H1 (cell line): ENCODE data around the gene VPS41.

Source experiments
- ATF3 ChIP-seq: IDR thresholded peaks from 2 replicates; pipeline ENCODE4 v1.6.1; 2011; ENCODE audit warnings: low read depth, mild to moderate bottlenecking, low read length; ENCODE audit not compliant: insufficient read depth
- BRCA1 ChIP-seq: IDR thresholded peaks from 2 replicates; pipeline ENCODE4 v1.6.1; 2012; ENCODE audit warnings: low read depth, low read length, improper control_type of control experiment
- CREB1 ChIP-seq: IDR thresholded peaks from 2 replicates; pipeline ENCODE4 v1.6.1; 2012; ENCODE audit warnings: inconsistent platforms
- CTCF ChIP-seq, 3 experiments: IDR thresholded peaks; 1 replicate in 2 of 3; 2 replicates in 1 of 3; pipeline versions ENCODE4 v1.5.1 to v1.6.1; 2011; ENCODE audit warnings: low read length in 3 of 3, mild to moderate bottlenecking in 3 of 3, inconsistent platforms in 2 of 3, low read depth in 1 of 3, moderate library complexity in 1 of 3; ENCODE audit not compliant: insufficient read depth in 1 of 3; ENCODE audit errors: control extremely low read depth in 1 of 3
- E2F6 ChIP-seq: IDR thresholded peaks from 2 replicates; pipeline ENCODE4 v1.6.1; 2012; ENCODE audit warnings: inconsistent platforms
- EGR1 ChIP-seq: IDR thresholded peaks from 2 replicates; pipeline ENCODE4 v1.6.1; 2011; ENCODE audit warnings: low read depth, low read length, borderline replicate concordance
- EZH2 ChIP-seq: fragments of 200-600 bp; sonication (generic); IDR thresholded peaks from 2 replicates; pipeline ENCODE4 v1.7.1; 2012; ENCODE audit warnings: low read depth, mild to moderate bottlenecking, moderate library complexity, low read length, inconsistent platforms; ENCODE audit not compliant: severe bottlenecking
- FOSL1 ChIP-seq: IDR thresholded peaks from 2 replicates; pipeline ENCODE4 v1.6.1; 2011; ENCODE audit warnings: mild to moderate bottlenecking, low read depth, low read length, moderate library complexity; ENCODE audit not compliant: insufficient read depth
- MAFK ChIP-seq: IDR thresholded peaks from 2 replicates; pipeline ENCODE4 v1.6.1; 2012; ENCODE audit warnings: low read depth, mild to moderate bottlenecking, improper control_type of control experiment, low read length
- POLR2A ChIP-seq, 2 experiments: IDR thresholded peaks; 1 replicate in 1 of 2; 2 replicates in 1 of 2; pipeline ENCODE4 v1.6.1; 2011; ENCODE audit warnings: low read depth in 2 of 2, low read length in 2 of 2, mild to moderate bottlenecking in 2 of 2; ENCODE audit errors: control extremely low read depth in 1 of 2

GRCh38 chr7:38806912-38807311 is 102.1 kb downstream of the VPS41 start:
- TF ChIP-seq EZH2 (no peak), CREB1 (no peak), MAFK (no peak), E2F6 (no peak), FOSL1 (no peak), CTCF (IDR thresholded peaks at IDR 0.05; ENCODE audit: control extremely low read depth in 1 of 3, insufficient read depth in 1 of 3, low read depth in 1 of 3, low read length in 3 of 3) (no peak), ATF3 (no peak), BRCA1 (no peak), POLR2A (IDR thresholded peaks at IDR 0.05; ENCODE audit: control extremely low read depth in 1 of 2, low read depth in 2 of 2, low read length in 2 of 2) (no peak), EGR1 (no peak)
